Naive B cell (primary cell): ENCODE data around the gene XPO5. TPM values are rescaled to one million over a fixed set of nuclear protein-coding genes. Genes with fewer than 3 reads are reported as not detected.

Source experiments
- ATAC-seq, 2 donors: fragments of 150-1000 bp; cut with Tn5 transposase; 2 replicates each; pipeline ENCODE4 v1.10.0; 2021; ENCODE audit warnings: low read depth in 2 of 2, mild to moderate bottlenecking in 2 of 2, moderate library complexity in 2 of 2
- DNase-seq: peaks from one replicate; pipeline ENCODE4 v3.0.0; 2022
- H3K27ac Mint-ChIP-seq, 6 donors: one replicate each; pipeline ENCODE4 v1.8.0; 2020 to 2022; ENCODE audit warnings: mild to moderate bottlenecking in 6 of 6, mixed read lengths in 6 of 6, moderate library complexity in 5 of 6, inconsistent platforms in 2 of 6
- H3K27me3 Mint-ChIP-seq, 3 donors: one replicate each; pipeline ENCODE4 v1.8.0; 2021 to 2022; ENCODE audit warnings: mixed read lengths in 3 of 3, mild to moderate bottlenecking in 1 of 3
- H3K36me3 Mint-ChIP-seq, 2 donors: one replicate each; pipeline ENCODE4 v1.8.0; 2020 to 2022; ENCODE audit warnings: mixed read lengths in 2 of 2, inconsistent platforms in 1 of 2, mild to moderate bottlenecking in 1 of 2
- H3K4me1 Mint-ChIP-seq, 3 donors: one replicate each; pipeline ENCODE4 v1.8.0; 2020 to 2022; ENCODE audit warnings: mixed read lengths in 3 of 3, inconsistent platforms in 1 of 3, mild to moderate bottlenecking in 1 of 3, moderate library complexity in 1 of 3
- H3K4me3 Mint-ChIP-seq, 8 donors: one replicate each; pipeline ENCODE4 v1.8.0; 2020 to 2022; ENCODE audit warnings: mild to moderate bottlenecking in 8 of 8, mixed read lengths in 8 of 8, moderate library complexity in 8 of 8, inconsistent platforms in 2 of 8
- H3K9me3 Mint-ChIP-seq, 7 donors: one replicate each; pipeline ENCODE4 v1.8.0; 2020 to 2022; ENCODE audit warnings: mixed read lengths in 7 of 7, mild to moderate bottlenecking in 5 of 7, inconsistent platforms in 2 of 7, moderate library complexity in 1 of 7
- polyA plus RNA-seq, 6 donors: library from polyadenylated mRNA; unstranded; fragments of 300-500 nt; fragmentation: Illumina TruSeq; gene quantifications; one replicate each; pipeline ENCODE4 v1.2.3, GENCODE V29; 2021; ENCODE audit warnings: low read depth in 6 of 6

Gene XPO5
- polyA plus RNA-seq, 6 donors from 2014 or later: 5.0 to 15.3 (median 7.7) TPM

DNA sequence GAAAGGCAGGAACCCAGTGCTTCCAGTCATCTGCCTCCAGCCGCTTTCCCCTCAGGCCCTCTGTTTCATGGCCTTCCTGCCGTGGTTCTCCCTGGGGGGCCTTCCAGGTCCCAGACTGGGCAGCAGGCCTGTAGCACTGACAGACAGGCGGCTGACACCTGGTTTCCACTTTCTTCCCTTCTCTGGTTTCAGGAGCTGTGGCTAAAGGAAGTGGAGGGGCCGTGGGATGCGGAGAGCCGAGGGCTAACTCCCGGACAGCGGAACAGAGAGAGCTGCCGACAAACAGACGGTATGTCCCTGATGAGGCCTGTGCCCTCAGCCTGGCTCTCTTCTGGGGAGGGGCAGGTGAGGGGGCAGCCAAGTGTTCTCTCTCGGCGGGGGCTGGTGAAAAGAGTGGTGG, 78.1 kb downstream of the XPO5 start:
- Mint-ChIP-seq H3K27ac (no peak overlapping the region), H3K9me3 (no peaks in the 10 kb centered on the region), H3K27me3 (no peaks in the 10 kb centered on the region), H3K4me3 (no peak overlapping the region), H3K36me3 (peaks cover 11 to 17% of the 10 kb centered on the region in 2 donors), H3K4me1 (peaks cover 10 to 13% (median 10%) of the 10 kb centered on the region in 3 donors)
- no peak for ATAC-seq
- DNase-seq: no peak

DNA sequence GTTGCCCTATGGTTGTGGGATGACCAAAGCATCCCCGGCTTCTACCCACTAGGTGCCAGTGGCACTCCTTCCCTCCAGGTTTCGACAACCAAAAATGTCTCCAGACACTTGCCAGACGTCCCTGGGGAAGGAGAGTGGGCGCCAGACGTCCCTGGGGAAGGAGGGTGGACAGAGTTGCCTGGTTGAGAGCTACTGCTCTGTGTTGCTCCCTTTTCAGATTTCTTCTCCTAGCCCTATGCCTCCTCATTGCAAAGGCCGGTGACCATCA, 78.8 kb downstream of the XPO5 start:
- H3K36me3 Mint-ChIP-seq: peaks cover 11% of the 10 kb centered on the region in 2 donors
- H3K9me3 Mint-ChIP-seq: no peaks in the 10 kb centered on the region
- no peak overlapping the region for H3K4me3 Mint-ChIP-seq
- H3K27ac Mint-ChIP-seq: peak overlapping the region in 1 of 6 donors; percentile 36
- ATAC-seq: no peak
- peaks cover 14 to 18% (median 15%) of the 10 kb centered on the region in 3 donors for H3K4me1 Mint-ChIP-seq
- no peak for DNase-seq
- H3K27me3 Mint-ChIP-seq: no peaks in the 10 kb centered on the region

DNA sequence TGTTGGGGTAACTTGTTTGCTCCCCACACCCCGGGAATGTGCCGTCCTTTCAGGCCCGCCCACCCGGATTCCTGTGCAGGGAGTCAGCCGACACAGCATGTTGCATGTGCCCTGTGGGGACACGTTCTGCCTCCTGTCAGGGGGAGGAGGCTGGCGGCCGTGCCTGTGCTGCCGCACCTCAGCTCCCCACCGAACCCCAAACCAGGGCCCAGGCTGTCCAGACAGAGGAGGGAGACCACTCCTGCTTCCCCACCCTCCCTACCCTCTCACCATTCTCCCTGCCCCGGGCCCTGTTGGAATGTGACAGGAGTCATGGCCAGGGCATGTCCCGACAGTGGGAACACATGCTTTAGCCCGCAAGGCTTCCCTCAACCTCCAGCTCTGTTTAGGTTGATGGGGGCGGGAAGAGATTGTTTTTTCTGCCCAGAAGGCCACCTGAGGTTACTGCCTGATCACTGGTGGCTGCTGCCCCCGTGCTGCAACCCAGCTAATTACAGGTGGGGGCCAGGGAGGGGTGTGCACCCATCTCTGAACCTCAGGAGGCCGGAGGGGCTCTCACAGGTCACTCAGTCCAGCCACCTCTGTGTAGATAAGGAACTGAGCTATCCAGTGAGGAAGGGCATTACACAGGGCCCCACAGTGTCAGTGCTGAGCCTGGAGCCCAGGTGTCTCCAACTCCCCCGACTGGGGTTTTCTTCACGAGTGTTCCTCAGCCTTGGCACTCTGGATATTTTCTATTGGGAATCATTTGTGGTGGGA, 79.3 kb downstream of the XPO5 start:
- ATAC-seq (peak in 1 of 2 donors; percentile 43), DNase-seq (no peak)
- H3K36me3 Mint-ChIP-seq: peaks cover 6 to 8% of the 10 kb centered on the region in 2 donors
- H3K4me1 Mint-ChIP-seq: peaks cover 14 to 18% (median 15%) of the 10 kb centered on the region in 3 donors
- H3K4me3 Mint-ChIP-seq: no peak overlapping the region
- H3K27me3 Mint-ChIP-seq: no peaks in the 10 kb centered on the region
- H3K9me3 Mint-ChIP-seq: no peaks in the 10 kb centered on the region
- peak overlapping the region in 1 of 6 donors; percentile 36 for H3K27ac Mint-ChIP-seq

DNA sequence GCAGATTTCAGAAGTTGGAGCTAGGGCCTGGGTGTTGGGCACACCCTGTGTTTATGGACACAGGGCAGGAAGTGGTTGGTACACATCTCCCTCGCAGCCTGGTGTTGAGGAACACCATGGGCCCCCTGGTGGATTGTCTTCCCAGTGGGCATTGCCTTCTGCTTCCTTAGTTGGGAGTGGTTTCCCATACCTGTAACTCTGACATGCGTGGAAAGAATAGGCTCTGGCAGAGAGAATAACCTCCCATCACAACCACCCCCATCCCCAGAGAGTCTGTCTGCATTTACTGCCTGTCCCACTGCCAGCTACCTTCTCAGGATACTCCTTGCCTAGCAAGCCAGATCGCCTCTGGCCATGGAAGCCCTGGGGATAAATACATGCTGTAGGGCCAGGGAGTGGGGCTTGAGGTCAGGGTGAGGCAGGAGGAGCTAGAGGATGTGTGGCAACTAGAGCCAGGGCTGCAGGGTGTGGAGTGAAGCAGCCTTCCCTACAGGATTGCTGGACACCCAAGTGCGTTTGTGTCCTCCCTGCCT, 80.4 kb downstream of the XPO5 start:
- Mint-ChIP-seq H3K27ac (peak overlapping the region in 2 of 6 donors; percentile 81 to 84), H3K4me3 (no peak overlapping the region), H3K9me3 (no peaks in the 10 kb centered on the region), H3K27me3 (no peaks in the 10 kb centered on the region), H3K4me1 (peaks cover 14 to 18% (median 15%) of the 10 kb centered on the region in 3 donors), H3K36me3 (peaks cover 0 to 1% of the 10 kb centered on the region in 2 donors)
- DNase-seq (no peak), ATAC-seq (no peak)

DNA sequence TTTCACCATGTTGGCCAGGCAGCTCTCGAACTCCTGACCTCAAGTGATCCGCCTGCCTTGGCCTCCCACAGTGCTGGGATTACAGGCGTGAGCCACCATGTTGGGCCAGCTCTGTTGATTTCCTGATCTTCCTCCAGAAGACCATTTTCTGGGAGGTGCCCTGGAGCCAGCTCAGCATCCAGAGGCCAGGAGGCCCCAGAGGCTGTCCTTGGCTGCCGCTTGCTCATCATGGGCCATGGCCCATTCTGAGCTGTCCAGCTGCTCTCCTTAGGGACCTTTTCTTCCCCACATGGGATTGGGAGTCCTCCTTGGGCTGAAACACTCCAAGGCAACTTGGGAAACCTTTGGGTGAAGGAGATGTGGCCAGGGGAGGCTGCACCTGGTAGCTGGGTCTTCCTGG, 81.1 kb downstream of the XPO5 start:
- Mint-ChIP-seq H3K27me3 (no peaks in the 10 kb centered on the region), H3K36me3 (no peaks in the 10 kb centered on the region), H3K27ac (no peak overlapping the region), H3K9me3 (no peaks in the 10 kb centered on the region), H3K4me3 (no peak overlapping the region), H3K4me1 (peaks cover 18 to 21% (median 20%) of the 10 kb centered on the region in 3 donors)
- DNase-seq: no peak
- no peak for ATAC-seq

DNA sequence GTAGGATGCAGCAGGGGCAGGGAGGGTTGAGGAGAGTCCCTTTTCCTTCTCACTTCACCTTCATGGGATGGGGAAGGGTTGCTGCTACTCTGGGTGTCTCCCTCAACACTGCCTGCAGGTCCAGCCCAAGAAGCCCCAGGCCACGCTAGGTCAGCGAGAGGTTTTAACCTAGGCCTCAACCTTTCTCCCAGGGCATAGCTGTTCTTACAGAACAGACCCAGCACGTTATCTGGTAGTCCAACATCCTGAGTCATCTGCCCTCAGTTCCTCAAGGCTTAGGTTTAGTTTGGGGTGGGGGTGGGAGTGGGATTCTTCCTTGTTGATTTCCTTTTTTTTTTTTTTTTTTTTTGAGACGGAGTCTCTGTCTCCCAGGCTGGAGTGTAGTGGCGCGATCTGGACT, 81.5 kb downstream of the XPO5 start:
- Mint-ChIP-seq H3K4me1 (peaks cover 18 to 22% (median 21%) of the 10 kb centered on the region in 3 donors), H3K27ac (no peak overlapping the region), H3K4me3 (no peak overlapping the region), H3K36me3 (no peaks in the 10 kb centered on the region), H3K9me3 (no peaks in the 10 kb centered on the region), H3K27me3 (no peaks in the 10 kb centered on the region)
- DNase-seq (no peak), ATAC-seq (no peak)

DNA sequence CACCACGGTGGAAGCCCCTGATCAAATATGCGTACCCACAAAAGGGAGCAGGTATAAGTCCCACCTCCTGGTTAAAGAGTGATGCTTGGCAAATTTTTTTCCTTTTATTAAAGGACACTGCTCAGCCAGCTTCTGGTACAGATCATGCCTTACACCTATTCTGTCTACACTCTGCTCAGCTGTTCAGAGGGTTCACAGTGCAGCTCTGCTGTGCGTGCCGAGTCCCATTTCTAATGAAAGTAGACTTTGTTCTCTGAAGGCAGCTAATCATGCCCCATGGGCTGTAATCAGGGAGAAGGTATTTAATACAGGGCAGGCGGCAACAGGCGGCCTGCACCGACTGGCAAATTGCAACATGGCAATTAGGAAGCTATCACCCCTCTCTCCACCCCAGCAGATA, 82.0 kb downstream of the XPO5 start:
- Mint-ChIP-seq H3K27me3 (no peaks in the 10 kb centered on the region), H3K36me3 (no peaks in the 10 kb centered on the region), H3K4me1 (peaks cover 23 to 27% (median 25%) of the 10 kb centered on the region in 3 donors), H3K4me3 (no peak overlapping the region), H3K27ac (no peak overlapping the region), H3K9me3 (no peaks in the 10 kb centered on the region)
- ATAC-seq (no peak), DNase-seq (no peak)

DNA sequence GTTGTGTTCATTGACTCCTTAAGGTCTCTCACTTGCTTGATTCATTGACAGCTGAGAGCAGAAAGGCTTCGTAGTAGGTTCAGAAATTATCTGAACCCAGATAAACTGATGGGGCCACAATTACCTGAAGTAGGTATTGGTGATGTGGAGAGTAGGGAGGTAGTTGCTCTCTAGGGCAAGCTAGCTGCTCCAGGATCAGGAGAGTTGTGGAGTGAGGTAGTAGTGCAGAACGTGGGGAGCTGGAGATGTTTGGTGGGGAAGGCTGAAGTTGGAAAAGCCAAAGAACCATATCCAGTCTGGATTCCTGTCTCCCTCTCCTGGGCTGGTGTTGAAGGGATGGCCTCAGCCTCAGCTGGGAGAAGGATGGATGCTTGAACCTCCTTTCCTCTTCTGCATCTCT, 82.6 kb downstream of the XPO5 start:
- Mint-ChIP-seq H3K9me3 (no peaks in the 10 kb centered on the region), H3K27ac (peak overlapping the region in 3 of 6 donors; percentile 12 to 88 (median 65)), H3K36me3 (no peaks in the 10 kb centered on the region), H3K27me3 (no peaks in the 10 kb centered on the region), H3K4me3 (no peak overlapping the region), H3K4me1 (peaks cover 23 to 33% (median 25%) of the 10 kb centered on the region in 3 donors)
- ATAC-seq: no peak
- no peak for DNase-seq

DNA sequence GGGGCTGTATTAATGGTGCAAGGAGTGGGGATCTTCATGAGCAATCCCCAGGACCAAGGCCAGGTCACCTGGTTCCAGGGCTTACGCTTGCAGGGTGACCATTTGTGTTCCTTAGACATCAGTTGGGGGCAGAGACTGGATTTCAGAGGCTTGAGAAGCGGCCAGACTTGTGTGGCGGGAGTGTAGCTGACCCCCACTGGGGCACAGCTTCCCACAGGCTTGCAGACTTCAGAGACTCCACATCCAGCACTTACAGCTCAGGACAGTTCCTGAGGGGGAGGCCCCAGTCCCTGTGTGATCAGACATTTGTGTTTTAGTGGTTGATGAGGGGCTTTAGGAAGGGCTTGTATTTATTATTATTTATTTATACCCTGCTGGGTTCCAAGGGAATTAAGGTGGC, 83.2 kb downstream of the XPO5 start:
- H3K9me3 Mint-ChIP-seq: no peaks in the 10 kb centered on the region
- peak overlapping the region in 1 of 6 donors; percentile 65 for H3K27ac Mint-ChIP-seq
- no peaks in the 10 kb centered on the region for H3K27me3 Mint-ChIP-seq
- DNase-seq: no peak
- no peak for ATAC-seq
- no peaks in the 10 kb centered on the region for H3K36me3 Mint-ChIP-seq
- no peak overlapping the region for H3K4me3 Mint-ChIP-seq
- H3K4me1 Mint-ChIP-seq: peaks cover 23 to 36% (median 25%) of the 10 kb centered on the region in 3 donors

DNA sequence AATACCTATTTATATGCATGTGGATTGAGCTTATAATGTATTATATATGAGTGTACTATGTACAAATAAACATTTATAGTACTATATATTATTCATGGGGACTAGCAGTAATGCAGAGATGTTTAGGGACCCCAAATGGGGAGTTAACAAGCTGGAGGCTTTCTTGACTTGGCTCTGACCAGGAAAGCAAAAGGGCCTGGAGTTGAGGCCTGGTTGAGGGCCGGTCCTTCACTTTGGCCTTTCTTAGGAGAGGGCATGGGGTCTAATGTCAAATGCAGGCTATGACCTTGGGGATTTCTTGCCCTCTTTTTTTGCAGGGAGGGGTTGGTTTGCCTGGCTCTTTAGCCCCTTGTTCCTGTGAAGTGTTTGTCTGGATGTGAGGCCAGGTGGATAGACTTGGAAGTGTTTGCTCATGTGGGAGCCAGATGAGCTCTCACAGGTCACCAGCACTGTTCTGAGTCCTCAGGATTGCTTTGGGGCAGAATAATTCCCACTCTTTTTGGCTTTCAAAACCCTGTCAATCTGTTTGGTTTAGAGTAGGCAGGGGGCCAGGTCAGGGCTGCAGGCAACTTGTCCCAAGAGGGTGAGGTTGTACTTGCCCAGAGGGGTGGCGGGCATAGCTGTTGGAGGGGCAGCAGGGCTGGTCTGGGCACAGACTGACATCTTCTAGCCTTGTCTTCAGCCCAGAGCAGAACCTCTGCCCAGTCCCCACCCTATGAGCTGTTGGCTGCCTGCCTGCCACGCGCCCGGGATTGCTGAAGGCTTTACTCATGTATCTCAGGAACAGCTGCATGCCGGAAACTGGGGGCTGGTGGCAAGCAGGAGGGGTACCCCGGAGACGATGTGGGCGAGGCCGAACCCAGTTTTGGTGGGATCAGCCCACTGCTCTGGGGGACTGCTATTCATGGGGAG, 83.8 kb downstream of the XPO5 start:
- Mint-ChIP-seq H3K9me3 (no peaks in the 10 kb centered on the region), H3K4me1 (peaks cover 24 to 36% (median 25%) of the 10 kb centered on the region in 3 donors), H3K4me3 (no peak overlapping the region), H3K27ac (no peak overlapping the region), H3K27me3 (no peaks in the 10 kb centered on the region), H3K36me3 (no peaks in the 10 kb centered on the region)
- DNase-seq: no peak
- no peak for ATAC-seq

DNA sequence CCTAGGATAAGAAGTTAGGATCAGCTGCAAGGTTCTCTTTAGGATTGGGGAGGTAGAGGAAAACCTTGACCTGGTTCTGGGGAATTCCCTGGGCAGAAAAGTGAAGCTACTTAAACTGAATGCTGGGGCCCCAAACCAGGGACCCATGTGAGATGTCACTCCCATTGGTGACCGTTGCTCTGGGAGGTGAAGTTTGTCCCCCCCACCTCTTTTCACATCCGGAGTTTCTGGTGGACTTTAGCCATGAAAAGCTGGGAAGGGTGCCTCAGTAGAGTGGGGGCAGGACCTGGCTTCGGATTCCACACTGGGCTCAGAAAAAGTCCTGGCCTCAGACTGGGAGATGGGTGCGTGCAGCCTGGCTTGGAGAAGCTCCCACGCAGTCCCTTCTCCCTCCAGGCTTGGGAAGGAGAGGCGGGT, 85.3 kb downstream of the XPO5 start:
- Mint-ChIP-seq H3K4me1 (peaks cover 25 to 35% (median 27%) of the 10 kb centered on the region in 3 donors), H3K9me3 (no peaks in the 10 kb centered on the region), H3K4me3 (no peak overlapping the region), H3K27me3 (no peaks in the 10 kb centered on the region), H3K36me3 (no peaks in the 10 kb centered on the region), H3K27ac (no peak overlapping the region)
- no peak for ATAC-seq
- no peak for DNase-seq

DNA sequence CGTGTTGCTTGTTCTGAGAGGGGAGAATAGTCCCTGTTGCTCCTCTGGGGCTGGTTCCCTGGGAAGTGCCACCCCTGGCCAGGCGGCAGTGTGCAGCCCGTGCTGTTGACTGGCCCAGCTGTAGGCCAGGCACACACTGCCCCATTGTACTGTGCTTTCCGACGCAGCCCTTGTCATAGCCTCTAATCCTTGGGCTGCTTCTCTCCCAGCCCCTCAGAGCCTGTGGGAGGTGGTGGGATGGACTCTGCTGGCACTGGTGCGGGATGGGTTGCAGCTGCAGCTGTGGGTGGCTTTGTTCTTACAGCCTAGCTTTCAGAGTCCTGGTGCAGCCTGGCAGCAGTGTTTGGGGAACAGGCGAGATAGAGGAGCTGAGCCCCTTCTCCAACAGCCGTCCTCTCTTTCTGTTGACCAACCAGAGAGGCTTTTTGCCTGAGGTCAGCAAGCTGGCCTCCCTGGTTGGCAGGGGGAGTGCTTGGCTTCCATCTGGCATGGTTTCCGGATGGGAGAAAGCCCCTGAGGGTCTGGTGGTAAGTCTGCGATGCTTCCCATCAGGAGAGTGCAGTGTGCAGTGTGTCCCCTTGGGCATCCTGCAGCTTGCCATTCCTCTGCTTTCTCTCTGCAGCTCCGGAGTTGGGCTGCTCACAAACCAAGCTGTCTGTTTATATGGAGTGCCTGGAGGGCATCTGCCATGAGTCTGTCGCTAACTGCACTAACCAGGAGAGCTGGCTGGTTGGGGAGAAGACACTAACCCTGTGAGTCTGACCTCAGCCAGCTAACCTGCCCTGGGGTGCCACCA, 86.4 kb downstream of the XPO5 start:
- peaks cover 19 to 28% (median 26%) of the 10 kb centered on the region in 3 donors for H3K4me1 Mint-ChIP-seq
- no peaks in the 10 kb centered on the region for H3K9me3 Mint-ChIP-seq
- no peaks in the 10 kb centered on the region for H3K36me3 Mint-ChIP-seq
- DNase-seq (no peak), ATAC-seq (no peak)
- H3K27me3 Mint-ChIP-seq: no peaks in the 10 kb centered on the region
- H3K4me3 Mint-ChIP-seq: peak overlapping the region in 1 of 8 donors; percentile 78
- peak overlapping the region in 2 of 6 donors; percentile 71 to 82 for H3K27ac Mint-ChIP-seq

DNA sequence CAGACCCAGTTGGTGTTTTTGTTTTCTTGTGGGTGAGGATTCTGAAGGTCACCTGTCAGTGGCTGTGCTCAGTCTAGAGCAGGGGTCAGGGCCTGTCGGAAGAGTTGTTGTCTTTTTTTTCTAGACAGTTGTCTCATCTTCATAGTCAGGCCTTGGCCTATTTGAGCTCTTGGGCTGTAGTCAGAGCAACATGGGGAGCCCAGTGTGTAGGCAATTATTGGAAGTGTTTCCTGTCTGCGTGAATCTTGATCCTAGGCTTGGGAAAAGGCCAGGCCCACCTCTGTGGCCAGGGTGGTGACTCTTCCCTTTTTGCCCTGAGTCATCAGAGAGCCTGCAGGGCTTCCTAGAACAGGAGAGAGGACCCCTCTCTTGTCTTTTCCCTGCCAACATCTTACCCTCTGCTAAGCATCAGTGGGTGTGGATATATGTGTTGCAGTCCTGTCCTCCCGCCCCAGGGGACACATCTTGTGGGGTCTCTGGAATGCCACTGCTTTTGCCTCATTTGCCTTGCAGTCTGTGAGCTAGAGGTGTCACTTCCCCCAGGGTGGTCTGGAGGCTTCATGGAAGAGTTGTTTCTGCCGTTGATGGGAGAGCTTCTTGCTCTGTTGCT, 87.1 kb downstream of the XPO5 start:
- H3K4me1 Mint-ChIP-seq: peaks cover 19 to 28% (median 20%) of the 10 kb centered on the region in 3 donors
- DNase-seq (no peak), ATAC-seq (no peak)
- H3K27ac Mint-ChIP-seq: peak overlapping the region in 2 of 6 donors; percentile 71 to 82
- no peaks in the 10 kb centered on the region for H3K9me3 Mint-ChIP-seq
- no peaks in the 10 kb centered on the region for H3K36me3 Mint-ChIP-seq
- no peaks in the 10 kb centered on the region for H3K27me3 Mint-ChIP-seq
- H3K4me3 Mint-ChIP-seq: no peak overlapping the region
